ENCODE results near the gene SS18L1.

The SS18L1 gene

DNA sequence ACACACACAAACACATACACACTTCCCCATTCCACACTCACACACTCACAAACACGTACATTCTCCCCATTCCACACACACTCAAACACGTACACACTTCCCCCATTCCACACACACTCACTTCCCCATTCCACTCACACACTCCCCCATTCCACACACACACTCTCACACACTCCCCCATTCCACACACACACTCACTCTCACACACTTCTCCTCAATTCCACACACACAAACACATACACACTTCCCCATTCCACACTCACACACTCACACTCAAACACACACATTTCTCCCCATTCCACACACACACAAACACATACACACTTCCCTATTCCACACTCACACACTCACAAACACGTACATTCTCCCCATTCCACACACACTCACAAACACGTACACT lies 86.1 kb downstream of the SS18L1 start:
- DNase-seq: no peak

DNA sequence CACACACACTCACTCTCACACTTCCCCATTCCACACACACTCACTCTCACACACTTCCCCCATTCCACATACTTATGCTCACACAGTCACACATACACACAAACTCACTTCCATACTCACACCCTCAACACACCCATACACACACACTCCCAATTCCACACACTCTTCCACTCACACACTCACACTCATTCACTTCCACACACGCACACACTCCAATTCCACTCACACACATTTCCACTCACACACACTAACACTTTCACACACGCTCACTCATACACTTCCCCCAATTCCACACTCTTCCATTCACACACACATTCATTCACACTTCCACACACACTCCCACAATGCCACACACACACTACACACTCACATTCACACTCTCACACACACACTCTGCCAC lies 86.7 kb downstream of the SS18L1 start:
- DNase-seq: no peak

DNA sequence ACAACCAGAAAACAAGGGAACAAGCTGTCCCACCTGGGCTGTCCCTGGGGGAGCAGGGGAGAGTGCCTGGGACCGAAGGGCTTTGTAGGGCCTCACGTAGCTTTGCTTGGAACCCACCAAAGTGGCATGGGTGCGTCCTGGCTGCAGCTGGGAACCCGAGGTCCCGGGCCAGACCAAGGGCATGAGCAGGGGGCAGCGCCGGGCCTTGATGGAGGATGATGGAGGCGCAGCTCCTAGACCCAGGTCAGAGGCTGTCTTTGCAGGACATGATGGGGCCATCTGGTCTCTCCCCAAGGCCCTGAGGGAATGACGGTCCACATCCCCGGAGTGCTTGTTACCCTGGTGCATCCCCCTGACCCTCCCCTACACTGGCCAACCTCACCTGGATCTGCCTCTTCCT lies 87.1 kb downstream of the SS18L1 start:
- no peak for DNase-seq

DNA sequence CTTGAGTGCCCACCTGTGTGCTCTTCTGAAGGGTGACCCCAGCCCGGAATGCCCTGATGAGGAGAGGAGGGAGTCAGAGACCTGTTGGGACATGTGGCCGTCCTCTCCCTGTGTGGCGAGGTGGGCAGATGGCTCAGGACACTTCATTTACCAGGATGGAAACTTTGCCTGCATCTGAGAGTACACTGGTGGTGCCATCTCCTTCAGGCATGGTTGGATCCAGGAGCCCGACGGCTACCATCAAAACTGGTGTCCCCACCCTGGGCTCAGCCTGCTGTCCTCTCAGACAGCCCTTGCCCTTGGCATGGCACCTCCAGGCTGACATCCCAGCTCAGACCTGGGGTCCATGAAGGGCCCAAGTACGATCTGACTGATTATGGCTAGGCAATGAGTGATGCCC lies 87.7 kb downstream of the SS18L1 start:
- no peak for DNase-seq

Measured in left hindlimb (tissue), 1 donor.